HepG2 (cell line): ENCODE results near the gene PRR4.

Source experiments
- ATM ChIP-seq: fragments of 450-650 bp; IDR thresholded peaks from 2 replicates; pipeline ENCODE4 v1.7.1; 2017; ENCODE audit warnings: mild to moderate bottlenecking, borderline replicate concordance
- CHD2 ChIP-seq: IDR thresholded peaks from 2 replicates; pipeline ENCODE4 v1.6.1; 2011; ENCODE audit warnings: low read depth, low read length, improper control_type of control experiment
- EP300 ChIP-seq, 3 experiments: sonication (generic) in 1 of 3; formaldehyde crosslinking in 1 of 3; IDR thresholded peaks; 2 replicates each; pipeline versions ENCODE4 v1.5.1 to v1.6.1; 2011 to 2020; ENCODE audit warnings: low read depth in 2 of 3, low read length in 2 of 3, borderline replicate concordance in 1 of 3, improper control_type of control experiment in 1 of 3, mild to moderate bottlenecking in 1 of 3, missing genetic modification reagents in 1 of 3, moderate library complexity in 1 of 3
- RELA ChIP-seq: sonication (generic); formaldehyde crosslinking; IDR thresholded peaks from 2 replicates; pipeline ENCODE4 v1.4.0; 2020; ENCODE audit warnings: missing genetic modification reagents
- SMC3 ChIP-seq: IDR thresholded peaks from 2 replicates; pipeline ENCODE4 v1.6.1; 2011; ENCODE audit warnings: low read length, improper control_type of control experiment
- ZNF354B ChIP-seq: sonication (generic); formaldehyde crosslinking; IDR thresholded peaks from 2 replicates; pipeline ENCODE4 v1.8.0; 2022; ENCODE audit warnings: mild to moderate bottlenecking, missing genetic modification reagents
- TF ChIP-seq, protein P1 (sequence below): sonication (generic); formaldehyde crosslinking; IDR thresholded peaks from 2 replicates; pipeline ENCODE4 v1.4.0; 2020; ENCODE audit warnings: missing genetic modification reagents
- TF ChIP-seq, protein P2 (sequence below): sonication (generic); formaldehyde crosslinking; IDR thresholded peaks from 2 replicates; pipeline ENCODE4 v1.4.0; 2020; ENCODE audit warnings: mild to moderate bottlenecking, missing genetic modification reagents
- TF ChIP-seq, protein P3 (sequence below): sonication (generic); formaldehyde crosslinking; IDR thresholded peaks from 2 replicates; pipeline ENCODE4 v1.5.0; 2020; ENCODE audit warnings: mild to moderate bottlenecking, missing genetic modification reagents, moderate library complexity
- TF ChIP-seq, protein P4 (sequence below): sonication (generic); formaldehyde crosslinking; conservative IDR thresholded peaks from 2 replicates; pipeline ENCODE4 v1.4.0; 2020; ENCODE audit warnings: missing genetic modification reagents
- TF ChIP-seq, protein P5 (sequence below): sonication (generic); formaldehyde crosslinking; IDR thresholded peaks from 2 replicates; pipeline ENCODE4 v1.5.1; 2020; ENCODE audit warnings: missing genetic modification reagents, mild to moderate bottlenecking, borderline replicate concordance
- TF ChIP-seq, protein P6 (sequence below): sonication (generic); formaldehyde crosslinking; IDR thresholded peaks from 2 replicates; pipeline ENCODE4 v1.4.0; 2020; ENCODE audit warnings: missing genetic modification reagents
- TF ChIP-seq, protein P7 (sequence below): sonication (generic); formaldehyde crosslinking; IDR thresholded peaks from 2 replicates; pipeline ENCODE4 v1.4.0; 2020; ENCODE audit warnings: missing genetic modification reagents, borderline replicate concordance

DNA sequence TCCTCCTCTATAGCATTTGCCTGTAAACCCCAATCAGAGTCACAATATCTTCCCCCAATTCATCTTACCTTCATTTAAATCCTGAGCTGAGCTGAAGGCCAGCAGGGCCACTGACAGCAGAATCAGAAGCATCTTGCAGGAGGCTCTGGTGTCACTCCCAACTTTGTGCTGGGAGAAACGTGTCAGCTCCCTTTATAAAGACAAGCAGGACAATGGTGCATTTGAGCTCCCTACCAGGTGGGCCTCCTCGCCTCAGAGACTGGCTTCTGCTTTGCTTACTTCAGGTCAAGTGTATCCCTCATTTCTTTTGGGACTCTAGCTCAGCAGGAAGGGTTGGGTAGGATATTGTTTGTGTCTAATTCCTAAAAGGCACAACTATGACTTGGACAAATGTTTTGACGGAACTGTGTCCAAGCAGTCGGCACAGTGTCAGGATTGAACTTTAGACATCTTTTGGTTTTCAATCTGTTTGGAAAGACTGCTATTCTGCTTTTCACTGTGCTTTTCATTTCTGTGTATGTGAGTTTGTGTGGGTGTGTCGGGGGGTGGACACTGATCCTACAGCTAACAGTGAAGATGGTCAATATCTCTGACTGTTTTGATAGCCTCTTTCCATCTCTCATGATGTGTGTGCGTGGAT is 34.9 kb upstream of the PRR4 start, which contains the start of gene PRH1:
- TF ChIP-seq, protein P1, sequence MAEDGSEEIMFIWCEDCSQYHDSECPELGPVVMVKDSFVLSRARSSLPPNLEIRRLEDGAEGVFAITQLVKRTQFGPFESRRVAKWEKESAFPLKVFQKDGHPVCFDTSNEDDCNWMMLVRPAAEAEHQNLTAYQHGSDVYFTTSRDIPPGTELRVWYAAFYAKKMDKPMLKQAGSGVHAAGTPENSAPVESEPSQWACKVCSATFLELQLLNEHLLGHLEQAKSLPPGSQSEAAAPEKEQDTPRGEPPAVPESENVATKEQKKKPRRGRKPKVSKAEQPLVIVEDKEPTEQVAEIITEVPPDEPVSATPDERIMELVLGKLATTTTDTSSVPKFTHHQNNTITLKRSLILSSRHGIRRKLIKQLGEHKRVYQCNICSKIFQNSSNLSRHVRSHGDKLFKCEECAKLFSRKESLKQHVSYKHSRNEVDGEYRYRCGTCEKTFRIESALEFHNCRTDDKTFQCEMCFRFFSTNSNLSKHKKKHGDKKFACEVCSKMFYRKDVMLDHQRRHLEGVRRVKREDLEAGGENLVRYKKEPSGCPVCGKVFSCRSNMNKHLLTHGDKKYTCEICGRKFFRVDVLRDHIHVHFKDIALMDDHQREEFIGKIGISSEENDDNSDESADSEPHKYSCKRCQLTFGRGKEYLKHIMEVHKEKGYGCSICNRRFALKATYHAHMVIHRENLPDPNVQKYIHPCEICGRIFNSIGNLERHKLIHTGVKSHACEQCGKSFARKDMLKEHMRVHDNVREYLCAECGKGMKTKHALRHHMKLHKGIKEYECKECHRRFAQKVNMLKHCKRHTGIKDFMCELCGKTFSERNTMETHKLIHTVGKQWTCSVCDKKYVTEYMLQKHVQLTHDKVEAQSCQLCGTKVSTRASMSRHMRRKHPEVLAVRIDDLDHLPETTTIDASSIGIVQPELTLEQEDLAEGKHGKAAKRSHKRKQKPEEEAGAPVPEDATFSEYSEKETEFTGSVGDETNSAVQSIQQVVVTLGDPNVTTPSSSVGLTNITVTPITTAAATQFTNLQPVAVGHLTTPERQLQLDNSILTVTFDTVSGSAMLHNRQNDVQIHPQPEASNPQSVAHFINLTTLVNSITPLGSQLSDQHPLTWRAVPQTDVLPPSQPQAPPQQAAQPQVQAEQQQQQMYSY (CRISPR knock-in tag): no peak
- TF ChIP-seq, protein P2, sequence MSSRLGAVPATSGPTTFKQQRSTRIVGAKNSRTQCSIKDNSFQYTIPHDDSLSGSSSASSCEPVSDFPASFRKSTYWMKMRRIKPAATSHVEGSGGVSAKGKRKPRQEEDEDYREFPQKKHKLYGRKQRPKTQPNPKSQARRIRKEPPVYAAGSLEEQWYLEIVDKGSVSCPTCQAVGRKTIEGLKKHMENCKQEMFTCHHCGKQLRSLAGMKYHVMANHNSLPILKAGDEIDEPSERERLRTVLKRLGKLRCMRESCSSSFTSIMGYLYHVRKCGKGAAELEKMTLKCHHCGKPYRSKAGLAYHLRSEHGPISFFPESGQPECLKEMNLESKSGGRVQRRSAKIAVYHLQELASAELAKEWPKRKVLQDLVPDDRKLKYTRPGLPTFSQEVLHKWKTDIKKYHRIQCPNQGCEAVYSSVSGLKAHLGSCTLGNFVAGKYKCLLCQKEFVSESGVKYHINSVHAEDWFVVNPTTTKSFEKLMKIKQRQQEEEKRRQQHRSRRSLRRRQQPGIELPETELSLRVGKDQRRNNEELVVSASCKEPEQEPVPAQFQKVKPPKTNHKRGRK (CRISPR knock-in tag): no peak
- TF ChIP-seq, protein P3, sequence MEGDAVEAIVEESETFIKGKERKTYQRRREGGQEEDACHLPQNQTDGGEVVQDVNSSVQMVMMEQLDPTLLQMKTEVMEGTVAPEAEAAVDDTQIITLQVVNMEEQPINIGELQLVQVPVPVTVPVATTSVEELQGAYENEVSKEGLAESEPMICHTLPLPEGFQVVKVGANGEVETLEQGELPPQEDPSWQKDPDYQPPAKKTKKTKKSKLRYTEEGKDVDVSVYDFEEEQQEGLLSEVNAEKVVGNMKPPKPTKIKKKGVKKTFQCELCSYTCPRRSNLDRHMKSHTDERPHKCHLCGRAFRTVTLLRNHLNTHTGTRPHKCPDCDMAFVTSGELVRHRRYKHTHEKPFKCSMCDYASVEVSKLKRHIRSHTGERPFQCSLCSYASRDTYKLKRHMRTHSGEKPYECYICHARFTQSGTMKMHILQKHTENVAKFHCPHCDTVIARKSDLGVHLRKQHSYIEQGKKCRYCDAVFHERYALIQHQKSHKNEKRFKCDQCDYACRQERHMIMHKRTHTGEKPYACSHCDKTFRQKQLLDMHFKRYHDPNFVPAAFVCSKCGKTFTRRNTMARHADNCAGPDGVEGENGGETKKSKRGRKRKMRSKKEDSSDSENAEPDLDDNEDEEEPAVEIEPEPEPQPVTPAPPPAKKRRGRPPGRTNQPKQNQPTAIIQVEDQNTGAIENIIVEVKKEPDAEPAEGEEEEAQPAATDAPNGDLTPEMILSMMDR: no peak
- TF ChIP-seq ATM: no peak
- TF ChIP-seq, protein P4, sequence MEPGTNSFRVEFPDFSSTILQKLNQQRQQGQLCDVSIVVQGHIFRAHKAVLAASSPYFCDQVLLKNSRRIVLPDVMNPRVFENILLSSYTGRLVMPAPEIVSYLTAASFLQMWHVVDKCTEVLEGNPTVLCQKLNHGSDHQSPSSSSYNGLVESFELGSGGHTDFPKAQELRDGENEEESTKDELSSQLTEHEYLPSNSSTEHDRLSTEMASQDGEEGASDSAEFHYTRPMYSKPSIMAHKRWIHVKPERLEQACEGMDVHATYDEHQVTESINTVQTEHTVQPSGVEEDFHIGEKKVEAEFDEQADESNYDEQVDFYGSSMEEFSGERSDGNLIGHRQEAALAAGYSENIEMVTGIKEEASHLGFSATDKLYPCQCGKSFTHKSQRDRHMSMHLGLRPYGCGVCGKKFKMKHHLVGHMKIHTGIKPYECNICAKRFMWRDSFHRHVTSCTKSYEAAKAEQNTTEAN (CRISPR knock-in tag): no peak
- TF ChIP-seq, protein P5, sequence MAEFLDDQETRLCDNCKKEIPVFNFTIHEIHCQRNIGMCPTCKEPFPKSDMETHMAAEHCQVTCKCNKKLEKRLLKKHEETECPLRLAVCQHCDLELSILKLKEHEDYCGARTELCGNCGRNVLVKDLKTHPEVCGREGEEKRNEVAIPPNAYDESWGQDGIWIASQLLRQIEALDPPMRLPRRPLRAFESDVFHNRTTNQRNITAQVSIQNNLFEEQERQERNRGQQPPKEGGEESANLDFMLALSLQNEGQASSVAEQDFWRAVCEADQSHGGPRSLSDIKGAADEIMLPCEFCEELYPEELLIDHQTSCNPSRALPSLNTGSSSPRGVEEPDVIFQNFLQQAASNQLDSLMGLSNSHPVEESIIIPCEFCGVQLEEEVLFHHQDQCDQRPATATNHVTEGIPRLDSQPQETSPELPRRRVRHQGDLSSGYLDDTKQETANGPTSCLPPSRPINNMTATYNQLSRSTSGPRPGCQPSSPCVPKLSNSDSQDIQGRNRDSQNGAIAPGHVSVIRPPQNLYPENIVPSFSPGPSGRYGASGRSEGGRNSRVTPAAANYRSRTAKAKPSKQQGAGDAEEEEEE (CRISPR knock-in tag): no peak
- no peak for TF ChIP-seq RELA (CRISPR knock-in tag)
- TF ChIP-seq CHD2: no peak
- TF ChIP-seq, protein P6, sequence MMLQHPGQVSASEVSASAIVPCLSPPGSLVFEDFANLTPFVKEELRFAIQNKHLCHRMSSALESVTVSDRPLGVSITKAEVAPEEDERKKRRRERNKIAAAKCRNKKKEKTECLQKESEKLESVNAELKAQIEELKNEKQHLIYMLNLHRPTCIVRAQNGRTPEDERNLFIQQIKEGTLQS (CRISPR knock-in tag): no peak
- no peak for TF ChIP-seq ZNF354B (CRISPR knock-in tag)
- TF ChIP-seq, protein P7, sequence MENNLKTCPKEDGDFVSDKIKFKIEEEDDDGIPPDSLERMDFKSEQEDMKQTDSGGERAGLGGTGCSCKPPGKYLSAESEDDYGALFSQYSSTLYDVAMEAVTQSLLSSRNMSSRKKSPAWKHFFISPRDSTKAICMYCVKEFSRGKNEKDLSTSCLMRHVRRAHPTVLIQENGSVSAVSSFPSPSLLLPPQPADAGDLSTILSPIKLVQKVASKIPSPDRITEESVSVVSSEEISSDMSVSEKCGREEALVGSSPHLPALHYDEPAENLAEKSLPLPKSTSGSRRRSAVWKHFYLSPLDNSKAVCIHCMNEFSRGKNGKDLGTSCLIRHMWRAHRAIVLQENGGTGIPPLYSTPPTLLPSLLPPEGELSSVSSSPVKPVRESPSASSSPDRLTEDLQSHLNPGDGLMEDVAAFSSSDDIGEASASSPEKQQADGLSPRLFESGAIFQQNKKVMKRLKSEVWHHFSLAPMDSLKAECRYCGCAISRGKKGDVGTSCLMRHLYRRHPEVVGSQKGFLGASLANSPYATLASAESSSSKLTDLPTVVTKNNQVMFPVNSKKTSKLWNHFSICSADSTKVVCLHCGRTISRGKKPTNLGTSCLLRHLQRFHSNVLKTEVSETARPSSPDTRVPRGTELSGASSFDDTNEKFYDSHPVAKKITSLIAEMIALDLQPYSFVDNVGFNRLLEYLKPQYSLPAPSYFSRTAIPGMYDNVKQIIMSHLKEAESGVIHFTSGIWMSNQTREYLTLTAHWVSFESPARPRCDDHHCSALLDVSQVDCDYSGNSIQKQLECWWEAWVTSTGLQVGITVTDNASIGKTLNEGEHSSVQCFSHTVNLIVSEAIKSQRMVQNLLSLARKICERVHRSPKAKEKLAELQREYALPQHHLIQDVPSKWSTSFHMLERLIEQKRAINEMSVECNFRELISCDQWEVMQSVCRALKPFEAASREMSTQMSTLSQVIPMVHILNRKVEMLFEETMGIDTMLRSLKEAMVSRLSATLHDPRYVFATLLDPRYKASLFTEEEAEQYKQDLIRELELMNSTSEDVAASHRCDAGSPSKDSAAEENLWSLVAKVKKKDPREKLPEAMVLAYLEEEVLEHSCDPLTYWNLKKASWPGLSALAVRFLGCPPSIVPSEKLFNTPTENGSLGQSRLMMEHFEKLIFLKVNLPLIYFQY (CRISPR knock-in tag): no peak
- no peak for TF ChIP-seq SMC3
- TF ChIP-seq EP300 (IDR thresholded peaks at IDR 0.05; ENCODE audit: low read depth in 2 of 2, low read length in 2 of 2): no peak
- no peak for TF ChIP-seq EP300 (CRISPR knock-in tag; IDR thresholded peaks at IDR 0.05; ENCODE audit: borderline replicate concordance)
